Subcutaneous abdominal adipose tissue (tissue), 5 donors: Measurements from ENCODE around the gene ROR1.

ENCODE experiments used
- H3K27ac ChIP-seq: one replicate; pipeline ENCODE4 v1.7.0; 2013; ENCODE audit warnings: low read depth, mild to moderate bottlenecking, inconsistent platforms, low read length, moderate library complexity
- H3K27me3 ChIP-seq, 5 donors: one replicate each; pipeline ENCODE4 v1.7.0; 2013; ENCODE audit warnings: low read length in 5 of 5, inconsistent platforms in 1 of 5; ENCODE audit not compliant: control insufficient read depth in 5 of 5, insufficient read depth in 4 of 5
- H3K36me3 ChIP-seq, 5 donors: one replicate each; pipeline ENCODE4 v1.7.0; 2013; ENCODE audit warnings: low read length in 5 of 5; ENCODE audit not compliant: control insufficient read depth in 5 of 5, insufficient read depth in 5 of 5
- H3K4me1 ChIP-seq, 5 donors: one replicate each; pipeline ENCODE4 v1.7.0; 2013; ENCODE audit warnings: low read length in 5 of 5, mild to moderate bottlenecking in 3 of 5, moderate library complexity in 1 of 5; ENCODE audit not compliant: control insufficient read depth in 5 of 5, insufficient read depth in 5 of 5
- H3K4me3 ChIP-seq, 5 donors: one replicate each; pipeline ENCODE4 v1.7.0; 2013; ENCODE audit warnings: low read length in 5 of 5, low read depth in 1 of 5
- H3K9ac ChIP-seq, 5 donors: one replicate each; pipeline ENCODE4 v1.7.0; 2013; ENCODE audit warnings: low read length in 5 of 5, mild to moderate bottlenecking in 4 of 5, moderate library complexity in 3 of 5
- H3K9me3 ChIP-seq, 5 donors: one replicate each; pipeline ENCODE4 v1.7.0; 2013; ENCODE audit warnings: low read length in 5 of 5; ENCODE audit not compliant: control insufficient read depth in 5 of 5
- donor health status: healthy.
- donor health status: healthy.
- donor health status: healthy.
- donor health status: healthy.
- donor health status: healthy.

The ROR1 gene

GRCh38 chr1:63789856-63790605, 16.2 kb downstream of the ROR1 start:
- Histone ChIP-seq H3K36me3 (no peaks in the 10 kb centered on the region), H3K9me3 (no peaks in the 10 kb centered on the region), H3K27ac (no peak overlapping the region), H3K9ac (no peak overlapping the region), H3K4me3 (no peak overlapping the region), H3K4me1 (no peaks in the 10 kb centered on the region), H3K27me3 (no peaks in the 10 kb centered on the region)

- Histone ChIP-seq H3K27ac (no peak overlapping the region), H3K36me3 (no peaks in the 10 kb centered on the region), H3K4me3 (no peak overlapping the region), H3K4me1 (no peaks in the 10 kb centered on the region), H3K9ac (no peak overlapping the region), H3K9me3 (no peaks in the 10 kb centered on the region), H3K27me3 (no peaks in the 10 kb centered on the region)
Observed at GRCh38 chr1:63790989-63791388, 17.2 kb downstream of the ROR1 start.

- H3K27ac ChIP-seq: no peak overlapping the region
- no peaks in the 10 kb centered on the region for H3K9me3 ChIP-seq
- no peaks in the 10 kb centered on the region for H3K36me3 ChIP-seq
- no peak overlapping the region for H3K4me3 ChIP-seq
- H3K9ac ChIP-seq: no peak overlapping the region
- H3K4me1 ChIP-seq: no peaks in the 10 kb centered on the region
- H3K27me3 ChIP-seq: no peaks in the 10 kb centered on the region
Observed at GRCh38 chr1:63792152-63792551, 18.3 kb downstream of the ROR1 start.

DNA sequence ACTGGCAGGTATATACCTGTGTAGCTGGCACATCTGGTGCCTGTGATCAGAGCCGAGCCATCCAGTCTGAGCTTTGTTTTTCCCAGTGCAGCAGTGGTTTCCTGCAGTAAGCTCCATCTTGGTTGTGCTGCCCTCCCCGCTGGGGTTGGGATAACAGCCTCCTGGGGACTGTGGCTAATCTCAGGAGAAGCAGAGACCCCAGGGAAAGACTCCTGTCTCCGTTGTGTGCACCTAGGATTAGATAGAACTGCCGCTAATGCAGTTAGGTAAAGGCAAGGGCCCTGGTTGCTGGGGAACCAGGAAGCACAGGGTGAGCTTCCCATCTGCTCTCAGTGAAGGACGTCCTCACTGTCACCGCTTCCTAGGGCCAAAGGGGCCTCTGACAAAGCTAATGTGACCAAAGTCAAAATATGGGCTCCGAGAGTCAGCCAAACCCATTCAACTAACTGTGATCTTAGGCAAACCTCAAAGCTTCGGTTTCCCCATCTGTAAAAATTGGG, 20.0 kb downstream of the ROR1 start:
- no peak overlapping the region for H3K4me3 ChIP-seq
- H3K27me3 ChIP-seq: no peaks in the 10 kb centered on the region
- H3K9me3 ChIP-seq: no peaks in the 10 kb centered on the region
- H3K36me3 ChIP-seq: no peaks in the 10 kb centered on the region
- no peak overlapping the region for H3K27ac ChIP-seq
- no peaks in the 10 kb centered on the region for H3K4me1 ChIP-seq
- H3K9ac ChIP-seq: no peak overlapping the region

DNA sequence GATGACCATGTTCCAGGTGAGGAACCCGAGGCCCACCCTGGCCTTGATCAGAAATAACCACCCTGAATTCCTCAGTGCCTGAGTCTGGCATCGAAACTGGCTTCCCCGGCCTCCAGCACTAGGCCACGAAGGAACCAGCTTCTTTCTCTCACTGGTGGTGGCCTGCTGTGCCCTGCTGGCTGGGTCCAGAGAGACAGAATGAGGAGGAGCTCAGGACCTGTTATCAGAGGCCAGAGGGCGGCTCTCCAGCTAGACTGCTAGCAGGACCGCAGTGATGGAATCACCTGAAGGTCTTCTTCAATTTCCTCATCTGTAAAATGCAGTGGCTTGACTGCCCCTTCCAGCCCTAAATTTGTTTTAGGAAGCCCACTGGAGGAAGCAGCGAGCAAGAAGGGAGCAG, 20.5 kb downstream of the ROR1 start:
- H3K27ac ChIP-seq: no peak overlapping the region
- no peak overlapping the region for H3K4me3 ChIP-seq
- H3K27me3 ChIP-seq: no peaks in the 10 kb centered on the region
- no peak overlapping the region for H3K9ac ChIP-seq
- peaks cover 0 to 4% (median 3%) of the 10 kb centered on the region in 5 donors for H3K4me1 ChIP-seq
- no peaks in the 10 kb centered on the region for H3K9me3 ChIP-seq
- no peaks in the 10 kb centered on the region for H3K36me3 ChIP-seq

DNA sequence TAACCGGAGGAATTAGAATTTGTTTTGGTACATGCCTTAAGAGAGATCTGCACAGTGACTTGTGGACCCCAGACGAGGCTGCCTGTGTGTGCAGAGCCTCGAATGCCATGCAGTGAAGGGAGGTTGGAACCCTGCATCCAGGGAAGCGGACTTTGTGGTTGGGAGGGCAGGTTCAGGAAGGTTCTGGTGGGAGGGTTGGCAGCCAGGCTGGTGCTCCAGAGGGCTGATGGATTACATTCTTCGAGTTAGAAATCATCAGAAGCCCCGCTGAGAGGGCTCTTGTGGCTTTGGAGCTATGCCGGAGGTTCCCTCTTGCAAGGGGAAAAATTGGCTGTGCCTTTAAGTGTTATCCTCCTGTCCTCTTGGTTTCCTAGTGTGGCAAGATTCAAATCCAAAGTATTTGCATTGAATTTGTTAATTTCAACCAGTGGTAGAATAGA, 21.1 kb downstream of the ROR1 start:
- Histone ChIP-seq H3K9ac (no peak overlapping the region), H3K36me3 (no peaks in the 10 kb centered on the region), H3K27me3 (no peaks in the 10 kb centered on the region), H3K4me1 (peaks cover 0 to 9% (median 6%) of the 10 kb centered on the region in 5 donors), H3K9me3 (no peaks in the 10 kb centered on the region), H3K4me3 (no peak overlapping the region), H3K27ac (no peak overlapping the region)

DNA sequence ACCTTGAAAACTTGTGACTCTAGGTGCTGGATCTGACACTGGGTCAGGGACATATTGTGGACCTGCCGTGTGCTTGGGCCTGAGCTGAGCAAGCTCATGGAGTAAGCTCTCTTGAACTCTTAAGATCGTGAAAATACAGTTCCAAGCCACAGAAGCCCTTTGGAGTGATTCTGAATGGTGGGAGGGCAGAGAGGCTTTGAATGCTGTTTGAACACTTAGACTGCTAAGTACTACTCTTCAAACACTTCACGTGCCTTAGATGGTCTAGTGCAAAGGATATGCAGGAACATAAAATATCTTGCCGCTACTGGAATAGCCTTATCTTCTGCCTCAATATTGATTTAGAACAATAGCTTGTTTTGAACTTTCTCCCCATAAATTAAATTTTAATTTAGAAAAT, 21.6 kb downstream of the ROR1 start:
- H3K36me3 ChIP-seq: no peaks in the 10 kb centered on the region
- H3K9ac ChIP-seq: no peak overlapping the region
- H3K27ac ChIP-seq: no peak overlapping the region
- no peaks in the 10 kb centered on the region for H3K9me3 ChIP-seq
- peaks cover 0 to 9% (median 6%) of the 10 kb centered on the region in 5 donors for H3K4me1 ChIP-seq
- H3K27me3 ChIP-seq: no peaks in the 10 kb centered on the region
- H3K4me3 ChIP-seq: no peak overlapping the region

- Histone ChIP-seq H3K9ac (no peak overlapping the region), H3K27ac (no peak overlapping the region), H3K27me3 (no peaks in the 10 kb centered on the region), H3K4me1 (peaks cover 0 to 9% (median 6%) of the 10 kb centered on the region in 5 donors), H3K36me3 (no peaks in the 10 kb centered on the region), H3K4me3 (no peak overlapping the region), H3K9me3 (no peaks in the 10 kb centered on the region)
Observed at GRCh38 chr1:63797056-63797726, 23.4 kb downstream of the ROR1 start.

GRCh38 chr1:63798284-63798683, 24.5 kb downstream of the ROR1 start:
- Histone ChIP-seq H3K9ac (no peak overlapping the region), H3K27me3 (no peaks in the 10 kb centered on the region), H3K4me1 (peaks cover 0 to 9% (median 6%) of the 10 kb centered on the region in 5 donors), H3K9me3 (no peaks in the 10 kb centered on the region), H3K36me3 (no peaks in the 10 kb centered on the region), H3K27ac (no peak overlapping the region), H3K4me3 (no peak overlapping the region)

DNA sequence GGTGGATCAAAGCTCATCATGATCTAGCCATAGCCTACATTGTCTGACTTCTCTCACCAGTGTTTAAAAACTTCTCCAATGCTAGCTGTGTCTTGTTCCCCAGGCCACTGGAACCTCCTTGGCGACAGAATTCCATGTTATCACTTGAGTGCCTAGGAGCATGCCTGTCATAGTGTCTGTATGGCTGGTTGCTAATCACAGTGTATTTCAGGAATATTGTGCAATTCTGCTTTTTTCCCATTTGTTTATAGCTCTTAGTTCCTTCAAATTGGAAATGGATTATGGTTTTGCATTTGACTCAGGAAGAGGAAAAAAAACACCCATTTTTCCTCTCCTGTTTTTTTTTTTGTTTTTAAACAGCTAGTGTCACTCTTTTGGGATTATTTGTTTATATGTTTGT, 25.5 kb downstream of the ROR1 start:
- H3K9ac ChIP-seq: no peak overlapping the region
- no peaks in the 10 kb centered on the region for H3K27me3 ChIP-seq
- no peaks in the 10 kb centered on the region for H3K36me3 ChIP-seq
- H3K27ac ChIP-seq: no peak overlapping the region
- peaks cover 0 to 14% (median 9%) of the 10 kb centered on the region in 5 donors for H3K4me1 ChIP-seq
- no peak overlapping the region for H3K4me3 ChIP-seq
- H3K9me3 ChIP-seq: no peaks in the 10 kb centered on the region
